HG02798 (cell line): ENCODE data around the gene C4orf50.

ENCODE experiments used
- ATAC-seq: cut with Tn5 transposase; IDR thresholded peaks from one replicate; pipeline ENCODE4 v1.9.1; 2021; ENCODE audit warnings: mild to moderate bottlenecking; ENCODE audit not compliant: unreplicated experiment, poor library complexity

Gene C4orf50

DNA sequence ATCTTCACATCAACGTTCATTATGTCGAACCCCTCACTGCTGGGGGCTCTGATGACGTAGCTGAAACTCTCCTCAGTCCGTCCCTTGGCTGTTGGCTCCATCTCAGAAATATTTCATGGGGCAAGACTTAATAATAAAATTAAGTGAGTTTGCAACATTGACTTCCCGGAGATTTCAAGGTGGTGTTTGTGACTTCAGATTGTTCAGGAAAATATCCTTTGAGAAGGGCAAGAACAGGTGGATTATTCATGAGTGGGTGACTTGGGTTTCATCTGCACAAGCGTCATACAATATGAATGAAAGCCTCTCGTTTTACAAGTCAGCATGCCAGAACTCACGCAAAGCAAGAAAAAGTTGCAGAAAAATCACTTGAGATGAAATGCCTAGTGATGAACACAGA lies at the start of gene C4orf50:
TSS of gene C4orf50 (minus strand) at position 101 of the 400 bp plus-strand sequence.
- no peak for ATAC-seq

DNA sequence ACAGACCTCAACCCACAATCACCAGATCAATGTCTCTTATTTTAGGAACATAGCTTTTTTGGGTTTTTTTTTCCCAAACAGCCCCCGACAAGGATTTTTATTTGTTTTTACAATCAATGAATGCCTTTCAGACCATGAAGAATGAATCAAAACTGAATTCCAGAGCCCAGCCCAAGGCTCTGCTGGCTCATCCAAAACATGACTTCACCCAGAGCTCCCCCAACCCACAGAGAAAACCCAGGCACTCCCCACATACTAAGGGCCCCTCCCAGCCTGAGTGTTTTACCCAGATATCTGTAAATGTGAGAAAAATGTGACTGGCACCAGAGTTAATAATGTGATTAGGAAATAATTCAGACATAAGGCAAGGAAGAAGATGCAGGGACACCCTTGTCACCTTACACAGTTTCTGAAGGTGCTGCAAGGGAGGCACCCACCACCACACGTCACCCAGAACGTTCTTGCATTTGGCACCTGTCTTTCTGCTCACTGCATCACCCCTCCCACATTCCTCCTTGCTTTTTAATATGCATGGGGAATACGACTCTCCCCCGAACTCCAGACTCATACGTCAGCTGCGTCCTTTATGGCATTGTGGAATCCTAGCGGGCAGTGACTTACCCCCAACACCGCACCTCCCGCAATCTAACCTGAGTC lies 47.8 kb upstream of the C4orf50 start:
- ATAC-seq: no peak

DNA sequence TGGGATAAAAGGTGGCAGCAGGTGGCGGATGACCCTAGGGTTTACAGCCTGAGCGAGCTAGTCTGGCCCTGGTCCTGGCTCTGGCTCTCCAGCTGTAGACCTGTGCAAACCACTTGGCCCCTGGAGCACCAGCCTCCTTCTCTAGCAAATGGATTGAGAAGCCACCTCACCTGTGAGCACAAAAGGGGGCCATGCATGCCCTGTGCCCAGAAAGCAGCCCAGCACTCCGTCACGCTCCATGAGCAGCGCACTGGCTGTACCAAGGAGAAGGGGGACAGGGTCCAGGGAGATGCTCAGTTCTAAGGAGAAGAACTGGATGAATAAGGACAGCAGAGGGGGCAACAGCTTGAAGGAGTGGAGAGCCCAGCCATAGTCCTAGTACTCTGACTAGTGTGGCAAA lies 46.9 kb upstream of the C4orf50 start:
- no peak for ATAC-seq

DNA sequence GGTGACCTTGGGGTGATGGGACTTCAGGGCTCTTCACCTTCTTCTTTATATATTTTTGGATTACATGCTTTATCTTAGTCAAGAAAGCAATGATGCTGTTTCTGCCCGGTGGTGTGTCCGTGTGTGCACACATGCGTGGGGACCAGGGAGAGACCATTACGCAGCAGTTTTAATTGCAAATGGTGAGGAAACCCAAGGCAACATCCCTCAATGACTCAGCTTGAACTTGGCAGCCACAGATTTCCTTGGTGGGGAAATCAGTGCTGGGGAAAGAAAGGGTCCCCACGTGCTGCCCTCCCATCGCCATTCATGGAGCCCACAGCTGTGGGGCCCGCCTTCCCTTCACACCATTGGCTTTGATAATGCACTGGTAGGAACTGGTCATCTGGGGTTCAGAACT lies 46.2 kb upstream of the C4orf50 start:
- ATAC-seq: no peak

DNA sequence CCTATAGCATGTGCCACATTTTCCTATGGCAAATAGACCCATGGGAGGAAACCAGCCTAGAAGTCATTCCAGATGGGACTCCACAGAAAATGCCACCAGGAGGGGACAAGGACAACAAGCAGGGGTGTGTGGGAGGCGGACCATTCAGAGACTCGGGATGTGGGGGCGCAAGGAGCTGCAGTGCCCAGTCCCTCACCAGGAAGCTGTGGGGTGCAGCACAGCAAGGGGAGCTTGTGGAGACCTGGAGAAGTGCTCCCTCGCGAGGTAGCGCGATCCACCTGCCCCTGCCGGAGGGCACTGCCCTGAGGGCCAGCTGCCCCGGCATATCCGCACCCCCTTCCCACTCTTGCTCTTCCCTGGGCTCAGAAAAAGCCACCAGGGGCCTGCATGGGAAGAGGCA lies 45.5 kb upstream of the C4orf50 start:
- ATAC-seq: no peak

DNA sequence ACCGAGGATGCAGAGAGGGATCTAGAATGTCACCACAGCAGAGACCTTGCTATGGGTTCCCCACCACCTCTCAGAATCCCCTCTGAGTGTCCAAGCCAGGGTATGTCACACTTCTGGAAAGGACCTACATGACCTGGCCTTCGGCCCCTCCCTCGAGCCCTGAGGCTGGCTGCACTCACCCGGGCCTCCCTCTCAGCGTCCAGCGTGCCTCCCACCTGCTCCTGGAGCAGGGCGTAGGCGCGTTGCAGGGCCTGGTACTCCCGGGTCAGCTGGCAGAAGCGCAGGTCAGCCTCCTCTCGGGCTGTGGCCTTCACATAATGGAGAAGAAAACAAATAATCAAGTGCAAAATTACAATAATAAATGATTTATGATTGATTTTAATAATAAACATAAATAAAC lies 43.9 kb upstream of the C4orf50 start:
- no peak for ATAC-seq

DNA sequence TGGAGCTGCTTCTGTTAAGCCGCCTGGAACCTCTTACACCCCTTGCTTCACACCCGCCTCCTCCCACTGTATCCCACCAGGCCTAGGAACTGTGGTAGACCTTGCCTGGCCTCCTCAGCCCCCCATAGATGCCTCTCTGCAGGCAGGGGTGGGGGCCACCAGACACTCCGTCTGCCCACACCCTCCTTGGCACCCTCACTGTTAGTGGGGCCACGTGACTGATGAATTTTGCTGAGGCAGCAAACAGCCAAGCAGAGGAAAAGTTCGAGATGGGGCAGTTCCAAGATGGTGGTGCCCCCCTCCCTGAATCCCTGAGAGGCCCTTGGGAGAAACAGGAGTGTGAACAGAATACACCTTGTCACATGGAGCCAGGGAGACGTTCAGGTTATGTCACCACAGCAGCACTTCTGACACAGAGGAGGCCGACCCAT lies 41.2 kb upstream of the C4orf50 start:
- no peak for ATAC-seq

DNA sequence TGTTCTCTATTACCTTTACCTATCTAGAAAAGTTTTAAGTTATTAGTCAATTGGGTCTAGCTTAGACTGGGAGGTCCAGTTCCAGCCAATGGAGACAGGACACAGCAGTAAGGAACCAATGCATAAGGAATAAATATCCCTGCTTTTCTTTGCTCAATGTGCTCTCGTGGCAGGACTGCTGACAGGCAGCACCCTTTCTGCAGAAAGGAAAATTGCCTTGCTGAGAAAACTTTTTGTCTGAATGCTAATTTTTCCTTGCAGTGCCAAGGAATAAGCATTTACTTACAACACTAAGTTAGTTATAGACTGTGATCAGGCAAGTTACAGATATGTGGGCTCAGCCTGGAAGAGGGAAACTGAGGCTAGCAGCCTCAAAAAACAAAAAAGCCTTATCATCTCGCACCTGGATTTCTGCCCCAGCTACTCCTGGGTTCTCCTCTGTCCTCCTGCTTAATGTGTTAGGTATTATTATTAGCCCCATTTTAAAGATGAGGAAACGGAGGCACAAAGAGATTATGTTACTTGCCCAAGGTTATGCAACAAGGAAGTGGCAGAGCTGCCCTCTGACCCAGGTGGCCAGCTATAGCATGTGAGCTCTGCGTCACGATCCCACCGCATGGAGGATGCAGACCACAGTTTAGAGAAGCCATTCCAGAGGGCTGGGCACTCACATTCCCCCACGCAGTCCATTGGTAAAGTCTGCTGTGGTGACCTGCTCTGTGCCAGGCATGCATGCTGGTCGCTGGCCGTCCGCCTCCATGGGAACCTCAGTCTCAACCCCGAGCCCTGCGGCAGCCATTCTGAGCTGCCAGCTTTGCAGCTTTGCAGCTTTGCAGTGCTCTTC lies 40.5 kb upstream of the C4orf50 start:
- ATAC-seq: no peak

DNA sequence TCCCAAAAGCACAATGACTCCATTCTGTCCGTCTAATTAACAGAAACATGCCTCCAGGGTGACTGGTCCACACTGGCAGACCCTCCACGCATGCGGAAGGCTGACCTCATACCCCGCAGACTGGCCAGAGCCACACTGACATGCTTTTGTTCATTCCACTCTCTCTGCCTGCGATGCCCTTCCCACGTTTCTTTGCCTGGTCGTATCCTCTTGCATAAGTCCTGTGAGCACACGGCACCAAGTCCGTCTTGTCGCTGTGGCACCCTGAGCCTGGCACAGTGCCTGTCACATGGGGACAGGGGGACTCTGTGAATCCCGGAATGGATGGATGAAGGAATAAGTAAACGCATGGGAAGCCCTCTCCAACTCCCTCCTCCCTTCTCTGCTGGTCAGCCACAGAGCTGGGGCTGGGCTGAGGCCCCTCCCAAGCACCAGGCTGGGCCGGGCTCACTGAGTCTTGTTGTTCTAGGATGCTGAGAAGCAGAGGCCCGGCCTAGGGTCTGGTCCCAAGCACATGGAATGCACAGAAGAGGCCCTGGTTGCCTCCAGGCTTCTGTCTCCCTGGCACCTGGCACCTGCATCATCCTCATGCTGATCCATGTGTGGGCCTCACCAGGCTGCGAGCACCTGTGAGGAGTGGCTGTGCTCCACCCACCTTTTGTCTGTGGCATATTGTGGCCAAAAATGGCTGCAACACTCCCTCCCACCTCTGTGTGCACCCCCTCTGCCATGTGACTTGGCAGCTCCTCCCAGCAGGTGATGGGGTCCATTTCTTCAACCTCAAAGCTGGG lies 38.9 kb upstream of the C4orf50 start:
- ATAC-seq: no peak

DNA sequence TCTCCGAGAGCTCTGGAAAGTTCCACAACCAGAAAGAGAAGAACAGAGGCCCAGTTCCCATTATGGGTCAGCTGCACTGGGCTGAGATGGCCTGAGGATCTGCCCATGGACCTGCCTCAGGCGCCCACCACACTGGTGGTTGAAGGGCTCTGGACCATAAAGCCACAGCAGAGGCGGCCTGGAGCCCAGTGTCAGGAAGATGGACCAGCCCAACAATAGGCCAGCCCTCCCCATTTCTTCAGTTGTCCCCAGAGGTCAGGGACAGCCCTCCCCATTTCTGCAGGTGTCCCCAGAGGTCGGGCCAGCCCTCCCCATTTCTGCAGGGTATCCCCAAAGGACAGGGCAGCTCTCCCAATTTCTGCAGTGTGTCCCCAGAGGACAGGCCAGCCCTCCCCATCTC lies 37.2 kb upstream of the C4orf50 start:
- no peak for ATAC-seq

DNA sequence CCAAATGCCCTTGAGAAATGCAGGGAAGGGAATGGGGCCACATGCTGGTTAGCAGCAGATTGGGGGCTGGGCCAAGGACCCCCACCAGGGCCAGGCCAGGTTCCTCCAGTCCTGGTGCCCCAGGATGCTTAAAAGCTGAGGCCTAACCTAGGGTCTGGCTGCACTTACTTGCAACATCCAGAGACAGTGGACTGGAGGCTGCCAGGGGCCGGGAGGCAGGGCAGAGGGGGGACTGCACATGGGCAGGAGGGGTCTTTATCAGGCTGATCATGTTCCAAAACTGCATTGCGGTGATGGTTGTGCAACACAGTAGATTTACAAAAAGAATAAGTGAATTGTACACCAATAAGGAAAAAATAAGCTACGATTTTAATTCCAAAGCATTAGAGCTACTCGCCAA lies 36.8 kb upstream of the C4orf50 start:
- ATAC-seq: no peak

DNA sequence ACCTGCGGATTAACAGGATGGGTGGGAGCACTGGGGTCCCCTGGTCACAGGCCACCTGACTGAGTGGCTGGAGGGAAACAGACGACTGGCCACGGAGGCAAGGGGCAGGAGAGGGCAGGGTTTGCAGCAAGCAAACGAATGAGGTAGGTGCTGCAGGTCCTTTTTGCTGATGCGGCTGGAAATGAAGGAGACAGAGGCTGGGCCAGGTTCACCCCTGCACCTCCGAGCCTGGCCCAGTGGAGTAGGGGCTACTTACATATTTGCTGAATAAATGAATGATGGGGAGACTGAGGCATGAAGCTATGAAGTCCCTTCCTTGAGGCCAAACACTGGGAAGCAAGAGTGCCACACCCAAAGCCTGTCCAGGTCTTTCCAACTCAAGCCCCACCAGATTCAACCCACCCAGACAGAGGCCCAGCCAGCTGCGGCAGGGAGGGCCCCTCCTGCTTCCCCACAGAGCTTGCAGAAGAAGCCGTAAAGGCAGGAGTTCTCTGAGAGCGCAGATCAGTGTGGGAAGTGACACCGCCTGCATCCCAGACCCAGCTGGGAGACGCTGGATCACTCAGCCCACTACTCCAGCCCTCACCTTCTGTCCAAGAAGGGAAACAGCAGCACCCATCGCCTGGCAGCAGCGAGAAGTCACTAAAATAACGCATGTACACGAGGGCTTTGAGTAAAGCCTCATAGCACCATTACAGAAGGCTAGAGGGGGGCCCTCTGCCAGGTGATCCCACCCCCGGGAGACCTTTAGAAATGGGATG lies 36.1 kb upstream of the C4orf50 start:
- no peak for ATAC-seq

DNA sequence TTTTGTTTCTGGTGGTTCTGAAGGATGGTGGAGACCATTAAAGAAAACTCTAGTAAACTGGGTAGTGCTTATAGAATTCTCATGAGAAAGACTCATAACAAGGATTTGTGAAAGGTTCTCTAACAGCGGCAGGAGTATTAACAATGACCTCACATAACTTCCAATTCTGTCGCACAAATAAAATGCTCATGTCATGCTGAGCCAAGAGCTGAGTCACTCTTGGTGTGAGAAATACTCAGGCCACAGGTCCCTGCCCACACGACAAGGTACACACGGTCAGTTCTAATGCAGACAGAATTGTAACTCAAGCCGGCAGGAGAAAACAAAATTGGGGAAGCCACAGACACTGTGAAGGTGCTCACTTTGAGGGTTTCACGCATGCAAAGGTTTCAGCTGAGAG lies 34.4 kb upstream of the C4orf50 start:
- ATAC-seq: no peak

DNA sequence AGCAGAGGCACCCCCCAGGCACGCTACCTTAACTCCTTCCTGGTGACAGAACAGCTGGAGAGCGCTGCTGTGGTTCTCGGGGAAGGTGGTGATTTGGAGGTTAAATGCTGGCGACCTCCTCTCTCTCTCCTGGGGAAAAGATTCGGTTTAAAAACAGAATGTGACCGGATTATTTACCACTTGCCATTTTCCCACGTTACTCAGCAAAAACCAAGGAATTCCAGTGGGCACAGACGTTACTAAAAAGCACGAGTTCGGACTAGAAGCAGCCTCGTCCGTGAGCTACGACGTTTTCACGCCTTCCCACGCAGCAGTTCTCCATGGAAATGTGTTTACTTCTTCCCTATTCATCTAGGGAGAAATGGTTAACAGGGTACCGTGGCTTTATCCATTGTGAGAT lies 32.3 kb upstream of the C4orf50 start:
- no peak for ATAC-seq

DNA sequence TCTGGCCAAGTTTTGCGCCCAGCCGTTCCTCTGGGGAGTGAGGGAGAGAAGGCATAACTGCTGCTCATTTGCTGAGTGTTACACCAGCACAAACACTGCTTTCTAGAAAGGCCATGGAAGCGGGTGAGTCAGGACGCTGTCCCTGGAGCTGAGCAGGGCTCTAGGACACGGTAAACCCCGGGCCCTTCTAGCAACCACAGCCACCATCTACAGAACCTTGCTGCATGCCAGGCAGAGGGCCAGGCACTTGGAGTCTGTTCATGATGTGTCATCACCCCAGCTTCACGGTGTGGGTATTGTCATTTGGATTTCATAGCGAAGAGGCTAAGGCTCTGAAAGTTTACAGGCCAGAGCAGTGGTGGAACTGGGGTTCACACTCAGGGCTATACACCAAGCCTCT lies 31.8 kb upstream of the C4orf50 start:
- ATAC-seq: no peak

DNA sequence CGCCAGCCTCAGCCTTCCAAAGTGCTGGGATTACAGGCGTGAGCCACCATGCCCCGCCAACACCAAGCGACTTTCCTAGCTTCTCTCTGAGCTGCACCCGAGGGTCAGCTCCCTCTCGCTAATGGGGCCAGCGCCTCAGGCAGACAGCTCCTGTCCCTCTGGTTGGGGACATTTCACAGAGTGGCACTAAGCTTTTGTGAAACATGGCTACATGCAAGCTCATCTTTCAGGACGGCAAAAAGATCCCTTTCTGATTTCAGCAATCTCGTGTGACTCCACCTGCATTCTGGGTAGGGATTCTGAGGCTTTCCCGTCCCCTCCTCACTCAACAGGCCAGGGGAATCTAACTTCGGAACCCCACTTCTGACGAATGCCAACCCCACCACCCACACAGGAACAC lies 31.0 kb upstream of the C4orf50 start:
- ATAC-seq: no peak

DNA sequence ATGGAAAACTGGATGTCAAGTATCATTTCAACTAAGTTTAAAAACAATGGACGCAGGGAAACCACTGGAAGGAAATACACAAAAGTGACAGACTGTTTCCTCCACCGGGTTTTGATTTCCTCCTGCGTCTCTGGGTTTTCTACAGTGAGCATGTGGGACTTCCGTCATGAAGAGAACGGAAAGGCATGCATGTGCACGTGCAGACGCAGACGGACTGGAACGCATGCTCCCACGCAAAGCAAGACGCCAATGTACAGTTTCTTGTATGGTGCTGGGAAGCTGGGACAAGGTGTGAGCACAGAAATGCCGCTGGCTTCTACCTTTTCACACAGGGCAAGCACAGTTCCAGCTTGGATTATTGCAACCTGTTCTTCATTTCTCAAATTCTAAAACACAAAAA lies 30.3 kb upstream of the C4orf50 start:
- ATAC-seq: no peak

DNA sequence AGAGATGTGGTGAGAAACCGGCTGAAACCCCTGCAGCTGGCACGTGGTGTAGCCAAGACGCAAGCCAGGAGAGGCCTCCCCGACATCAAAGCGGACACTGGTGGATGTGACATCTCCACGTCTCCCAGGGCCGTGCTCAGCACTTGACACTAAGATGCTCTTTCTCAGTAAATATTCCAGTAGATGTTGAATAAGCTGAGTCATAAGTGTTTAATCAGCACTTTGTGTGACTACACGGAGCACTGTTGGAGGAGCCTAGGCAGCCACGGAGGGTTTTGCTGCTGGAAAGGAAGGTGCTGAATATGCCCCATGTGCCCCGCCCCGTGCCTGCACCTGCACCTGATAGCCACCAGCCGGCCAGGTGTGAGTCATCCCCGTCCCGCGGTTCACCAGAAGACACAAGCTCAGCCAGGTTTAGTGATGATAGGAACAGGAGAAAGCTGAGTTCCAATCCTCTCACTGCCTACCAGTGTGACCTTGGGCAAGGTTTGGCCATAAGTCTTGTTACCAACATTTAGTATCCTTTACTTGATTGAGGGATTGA lies 29.0 kb upstream of the C4orf50 start:
- ATAC-seq: no peak

DNA sequence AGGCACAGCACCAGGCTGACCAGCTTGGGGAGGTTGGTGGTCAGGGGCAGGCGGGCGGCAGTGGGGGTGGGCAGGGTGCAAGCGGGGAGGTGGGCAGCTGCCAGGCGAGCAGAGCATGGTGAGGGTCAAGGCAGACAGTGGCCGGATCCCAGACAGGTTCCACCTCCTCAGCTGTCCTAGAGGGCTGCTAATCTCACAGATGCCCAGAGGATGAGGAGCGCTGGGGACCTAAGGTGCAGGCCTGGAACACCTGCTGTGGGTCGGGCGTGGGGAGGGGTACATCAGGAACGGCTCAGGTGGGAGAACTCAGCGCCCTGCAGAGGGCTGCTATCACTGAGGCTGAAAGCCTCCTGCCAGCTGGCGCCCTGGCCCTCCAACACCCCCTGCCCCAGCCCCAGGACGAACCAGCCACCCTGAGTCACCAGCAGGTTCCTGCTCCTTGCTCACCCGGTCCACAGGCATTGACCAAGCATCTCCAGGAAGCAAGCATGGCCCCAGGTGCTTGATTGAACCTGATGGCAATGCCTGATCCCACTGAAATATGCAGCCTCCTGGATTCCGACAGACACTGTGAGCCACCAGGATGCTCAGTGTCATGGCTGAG lies 28.4 kb upstream of the C4orf50 start:
- ATAC-seq: no peak

DNA sequence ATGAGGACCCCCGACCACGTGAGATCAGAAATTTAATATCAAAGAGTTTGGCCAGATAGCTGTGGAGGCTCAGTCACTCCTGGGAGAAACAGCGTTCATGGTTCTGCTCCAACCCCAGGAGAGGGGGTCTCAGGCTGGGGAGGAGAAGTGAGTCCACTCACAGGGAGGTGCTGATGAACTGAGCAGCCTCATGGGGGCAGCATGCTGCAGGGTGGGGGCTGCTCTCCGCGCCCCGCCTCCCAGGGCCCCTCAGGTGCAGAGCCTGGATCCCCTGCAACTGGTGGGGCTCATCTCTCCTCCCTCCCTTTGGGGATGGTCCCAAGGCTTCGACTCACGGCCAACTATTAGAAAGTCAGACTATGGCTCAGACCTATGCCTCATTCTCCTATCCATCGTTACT lies 26.6 kb upstream of the C4orf50 start:
- no peak for ATAC-seq
